ENCODE results near the gene LRRN2. TPM values are rescaled to one million over a fixed set of nuclear protein-coding genes. Genes with fewer than 3 reads are reported as not detected.

Gene LRRN2
- total RNA-seq, 1 experiment from 2014 or later: 5.8 TPM

DNA sequence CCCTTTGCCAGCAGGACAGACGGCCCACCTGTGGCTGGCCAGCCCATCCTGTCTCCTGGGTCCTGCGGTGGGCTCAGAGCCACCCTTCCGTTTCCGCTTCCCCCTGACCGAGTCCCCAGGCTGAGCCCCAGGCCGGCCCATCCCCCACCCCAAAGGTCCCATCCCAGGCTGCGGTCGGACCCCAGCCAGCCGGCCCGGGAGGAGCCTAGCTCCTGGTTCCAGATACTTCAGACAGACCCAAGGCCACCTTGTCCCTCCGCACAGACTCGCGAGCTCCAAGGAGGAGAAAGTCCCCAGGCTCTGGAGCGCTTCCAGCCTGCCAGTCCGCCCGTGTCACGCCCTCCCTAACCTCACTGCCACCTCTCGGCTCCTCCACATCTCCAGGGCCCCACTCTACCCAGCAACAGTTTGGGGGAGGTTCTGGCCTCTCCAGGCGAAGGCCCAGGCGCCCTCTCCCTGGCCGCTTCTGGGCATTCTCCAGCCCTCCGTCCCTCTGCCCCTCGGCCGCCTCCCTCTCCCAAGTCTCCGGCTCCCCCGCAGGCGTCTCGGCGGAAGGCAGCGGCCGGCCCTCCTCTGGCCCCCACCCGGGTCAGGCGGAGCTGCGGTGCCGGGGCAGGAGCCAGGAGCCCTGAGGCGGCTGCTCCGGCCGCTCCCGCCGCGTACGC lies 835 bp downstream of the LRRN2 start:
- Histone ChIP-seq H3K27me3 (ENCODE audit: insufficient read depth, low read length) (peaks cover 14% of the 10 kb centered on the region; the same call in 1 of the 2 replicates), H3K79me2 (ENCODE audit: insufficient read depth, low read length) (no peaks in the 10 kb centered on the region), H2AK5ac (ENCODE audit: insufficient read length, low read length) (no peak overlapping the region), H4K20me1 (ENCODE audit: control insufficient read depth, insufficient read depth, insufficient read length) (no peaks in the 10 kb centered on the region), H3K18ac (ENCODE audit: insufficient read length, low read depth, low read length) (no peak overlapping the region), H2BK12ac (ENCODE audit: insufficient read length, low read depth, low read length) (no peak overlapping the region), H3K23ac (ENCODE audit: insufficient read length, low read depth, low read length) (no peak overlapping the region), H3K79me1 (ENCODE audit: insufficient read depth, low read depth, low read length, poor library complexity, severe bottlenecking) (no peaks in the 10 kb centered on the region), H4K8ac (replicated peaks; ENCODE audit: insufficient read length, low read depth, low read length) (no peak overlapping the region), H4K91ac (ENCODE audit: insufficient read length, low read depth, low read length) (no peak overlapping the region), H3K23me2 (ENCODE audit: insufficient read length, low read depth, low read length, poor library complexity, severe bottlenecking) (peaks cover 15% of the 10 kb centered on the region), H2BK20ac (ENCODE audit: low read depth, low read length, poor library complexity, severe bottlenecking) (no peak overlapping the region), H3K27ac (ENCODE audit: insufficient read length, low read depth, low read length) (no peak overlapping the region), H4K5ac (ENCODE audit: insufficient read length, low read depth, low read length) (no peak overlapping the region), H2BK5ac (ENCODE audit: insufficient read length, low read length) (no peak overlapping the region), H3K4me2 (ENCODE audit: insufficient read depth, insufficient read length, low read length) (peak overlapping the region; percentile 57), H3K56ac (ENCODE audit: insufficient read length, low read depth, low read length) (no peak overlapping the region), H3K9me3 (ENCODE audit: control insufficient read depth, low read depth, low read length) (no peaks in the 10 kb centered on the region), H3K4me1 (ENCODE audit: insufficient read depth, low read length) (no peaks in the 10 kb centered on the region), H3K9ac (ENCODE audit: extremely low read depth, insufficient read length, low read length) (no peak overlapping the region), H3T11ph (ENCODE audit: low read length) (no peak overlapping the region), H2BK15ac (ENCODE audit: low read depth, low read length) (no peak overlapping the region), H3K4ac (ENCODE audit: low read depth, low read length) (no peak overlapping the region), H2BK120ac (ENCODE audit: low read depth, low read length, poor library complexity, severe bottlenecking) (no peak overlapping the region), H3K14ac (ENCODE audit: insufficient read depth, low read length) (peak overlapping the region; percentile 38; the same call in 1 of the 2 replicates), H2AFZ (ENCODE audit: low read length) (no peak overlapping the region)
- peak overlapping the region; percentile 85 to 93 for H3K4me3 Mint-ChIP-seq
- H3K9me3 Mint-ChIP-seq: no peaks in the 10 kb centered on the region
- H3K27me3 Mint-ChIP-seq (ENCODE audit: low read depth): peaks cover 71% of the 10 kb centered on the region
- DNase-seq: peak; percentile 59
- H3K4me1 Mint-ChIP-seq: peaks cover 12 to 18% of the 10 kb centered on the region in 2 experiments
- peak overlapping the region in 1 of 3 experiments; percentile 74; a peak in 1 of 7 replicates for H3K27ac Mint-ChIP-seq
- 0 out of 7 replicates have a peak, but pooled peaks cover 0 to 1% (median 0%) of the 10 kb centered on the region in 3 experiments for H3K36me3 Mint-ChIP-seq (ENCODE audit: insufficient read depth in 1 of 3, low read depth in 3 of 3)
- TF ChIP-seq, protein P1, sequence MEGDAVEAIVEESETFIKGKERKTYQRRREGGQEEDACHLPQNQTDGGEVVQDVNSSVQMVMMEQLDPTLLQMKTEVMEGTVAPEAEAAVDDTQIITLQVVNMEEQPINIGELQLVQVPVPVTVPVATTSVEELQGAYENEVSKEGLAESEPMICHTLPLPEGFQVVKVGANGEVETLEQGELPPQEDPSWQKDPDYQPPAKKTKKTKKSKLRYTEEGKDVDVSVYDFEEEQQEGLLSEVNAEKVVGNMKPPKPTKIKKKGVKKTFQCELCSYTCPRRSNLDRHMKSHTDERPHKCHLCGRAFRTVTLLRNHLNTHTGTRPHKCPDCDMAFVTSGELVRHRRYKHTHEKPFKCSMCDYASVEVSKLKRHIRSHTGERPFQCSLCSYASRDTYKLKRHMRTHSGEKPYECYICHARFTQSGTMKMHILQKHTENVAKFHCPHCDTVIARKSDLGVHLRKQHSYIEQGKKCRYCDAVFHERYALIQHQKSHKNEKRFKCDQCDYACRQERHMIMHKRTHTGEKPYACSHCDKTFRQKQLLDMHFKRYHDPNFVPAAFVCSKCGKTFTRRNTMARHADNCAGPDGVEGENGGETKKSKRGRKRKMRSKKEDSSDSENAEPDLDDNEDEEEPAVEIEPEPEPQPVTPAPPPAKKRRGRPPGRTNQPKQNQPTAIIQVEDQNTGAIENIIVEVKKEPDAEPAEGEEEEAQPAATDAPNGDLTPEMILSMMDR (conservative IDR thresholded peaks at IDR 0.05): no peak
- WGBS (ENCODE audit: extremely low coverage, insufficient read length, low lambda C conversion rate): no CpG with 5 or more reads among the region's 42 CpGs
